Measurements from ENCODE around the gene CCL17.
A peak's percentile ranks its signal among the peaks of the same experiment; 100 is the strongest.
"Not testable (repeated sequence)": the region's sequence is repeated elsewhere in the genome, so short reads cannot be mapped to it uniquely, and the experiment has no call there.

The CCL17 gene

GRCh38 chr16:57374067-57374534, 30.5 kb upstream of the CCL17 start:
- H3K27me3 ChIP-seq: no peaks in the 10 kb centered on the region
- DNase-seq: peak; percentile 62 to 88
- H3K36me3 ChIP-seq: peaks cover 0 to 7% (median 4%) of the 10 kb centered on the region in 3 donors
- no peaks in the 10 kb centered on the region for H3K9me3 ChIP-seq
- peak overlapping the region; percentile 90 to 96 for H3K27ac ChIP-seq
- intact Hi-C loops (cut with DNase I; ENCODE audit: low total_unique reads): no loop called here
- H3K4me3 ChIP-seq: peak overlapping the region; percentile 65 to 78
- no peak for TF ChIP-seq CTCF (IDR thresholded peaks at IDR 0.05)
- H3K4me1 ChIP-seq: peaks cover 0 to 65% (median 58%) of the 10 kb centered on the region in 4 donors

GRCh38 chr16:57374925-57375465, 29.6 kb upstream of the CCL17 start:
- H3K4me1 ChIP-seq: peaks cover 0 to 74% (median 62%) of the 10 kb centered on the region in 4 donors
- peak overlapping the region; percentile 65 to 78 for H3K4me3 ChIP-seq
- peaks cover 6 to 14% (median 13%) of the 10 kb centered on the region in 3 donors for H3K36me3 ChIP-seq
- H3K27ac ChIP-seq: peak overlapping the region; percentile 90 to 96
- not testable (repeated sequence) for DNase-seq, H3K27me3 ChIP-seq, H3K9me3 ChIP-seq
- intact Hi-C loops (cut with DNase I; ENCODE audit: low total_unique reads): loop anchor here (5.0 kb wide), 1 partner anchor 42 kb away; no protein-coding TSS in a partner anchor

GRCh38 chr16:57376313-57376818, 28.2 kb upstream of the CCL17 start:
- Histone ChIP-seq H3K4me3 (no peak overlapping the region), H3K9me3 (no peaks in the 10 kb centered on the region), H3K36me3 (peaks cover 9 to 27% (median 23%) of the 10 kb centered on the region in 3 donors), H3K27me3 (no peaks in the 10 kb centered on the region), H3K4me1 (peaks cover 0 to 81% (median 64%) of the 10 kb centered on the region in 4 donors), H3K27ac (peak overlapping the region; percentile 90 to 96)
- intact Hi-C loops (cut with DNase I; ENCODE audit: low total_unique reads): loop anchor here (5.0 kb wide), 1 partner anchor 41 kb away; no protein-coding TSS in a partner anchor
- no peak for TF ChIP-seq CTCF (IDR thresholded peaks at IDR 0.05)
- DNase-seq: no peak

- H3K27me3 ChIP-seq: no peaks in the 10 kb centered on the region
- no peak overlapping the region for H3K4me3 ChIP-seq
- H3K9me3 ChIP-seq: no peaks in the 10 kb centered on the region
- TF ChIP-seq CTCF (IDR thresholded peaks at IDR 0.05): no peak
- intact Hi-C loops (cut with DNase I; ENCODE audit: low total_unique reads): loop anchor here (5.0 kb wide), 1 partner anchor 40 kb away; no protein-coding TSS in a partner anchor
- DNase-seq: no peak
- H3K27ac ChIP-seq: peak overlapping the region; percentile 49 to 52
- H3K4me1 ChIP-seq: peaks cover 0 to 80% (median 61%) of the 10 kb centered on the region in 4 donors
- H3K36me3 ChIP-seq: peaks cover 15 to 36% (median 32%) of the 10 kb centered on the region in 3 donors
Observed at GRCh38 chr16:57377080-57377841, 27.3 kb upstream of the CCL17 start.

GRCh38 chr16:57379579-57379978, 25.0 kb upstream of the CCL17 start:
- no peak for TF ChIP-seq CTCF (IDR thresholded peaks at IDR 0.05)
- DNase-seq: no peak
- intact Hi-C loops (cut with DNase I; ENCODE audit: low total_unique reads): loop anchor here (5.0 kb wide), 1 partner anchor 38 kb away; no protein-coding TSS in a partner anchor
- H3K4me1 ChIP-seq: peaks cover 0 to 98% (median 70%) of the 10 kb centered on the region in 4 donors
- H3K36me3 ChIP-seq: peaks cover 23 to 48% (median 46%) of the 10 kb centered on the region in 3 donors
- H3K27ac ChIP-seq: peak overlapping the region; percentile 49 to 52
- H3K4me3 ChIP-seq: no peak overlapping the region
- no peaks in the 10 kb centered on the region for H3K27me3 ChIP-seq
- no peaks in the 10 kb centered on the region for H3K9me3 ChIP-seq
